Lower lobe of right lung (tissue), 2 donors: ENCODE results near the gene GLRA3. TPM values are rescaled to one million over a fixed set of nuclear protein-coding genes. Genes with fewer than 3 reads are reported as not detected.

Experiments used
- ATAC-seq, 2 donors: fragments of 200-7000 bp; cut with Tn5 transposase; one replicate each; pipeline ENCODE4 v1.9.1; 2020 to 2022; ENCODE audit warnings: mild to moderate bottlenecking in 2 of 2, moderate library complexity in 2 of 2
- DNase-seq: peaks from one replicate; pipeline ENCODE4 v3.0.0-alpha.2; 2020
- H3K27ac ChIP-seq: fragments of 200-600 bp; one replicate; pipeline ENCODE4 v1.8.0; 2022
- H3K27me3 ChIP-seq: fragments of 200-600 bp; one replicate; pipeline ENCODE4 v1.8.0; 2022; ENCODE audit warnings: low read depth
- H3K36me3 ChIP-seq: fragments of 200-600 bp; one replicate; pipeline ENCODE4 v1.8.0; 2022; ENCODE audit warnings: mild to moderate bottlenecking
- H3K4me1 ChIP-seq: fragments of 200-600 bp; one replicate; pipeline ENCODE4 v1.8.0; 2022
- H3K4me3 ChIP-seq: fragments of 200-600 bp; one replicate; pipeline ENCODE4 v1.8.0; 2022; ENCODE audit warnings: mild to moderate bottlenecking
- H3K9me3 ChIP-seq: fragments of 200-600 bp; one replicate; pipeline ENCODE4 v1.8.0; 2022
- CTCF ChIP-seq: fragments of 200-600 bp; IDR thresholded peaks from one replicate; pipeline ENCODE4 v1.8.0; 2022; ENCODE audit warnings: antibody characterized with exemption, mild to moderate bottlenecking
- intact Hi-C: fragments of 100-400 bp; cut with DNase I; formaldehyde crosslinking; loops from one replicate; pipeline ENCODE4 v1.11.0; 2022
- total RNA-seq: library from RNA; stranded (reverse); fragmentation: NEBNext Ultra II Directional; extraction: Animal tissue kit (Norgen Biotek cat#: 25700); gene quantifications from one replicate; pipeline ENCODE4 v1.2.1, GENCODE V29; 2021
- donor health status: DM: no; HTN: yes; CAD: no; lungs with severe emphysema.

GLRA3 gene
- total RNA-seq, 1 donor from 2014 or later, result not detected

DNA sequence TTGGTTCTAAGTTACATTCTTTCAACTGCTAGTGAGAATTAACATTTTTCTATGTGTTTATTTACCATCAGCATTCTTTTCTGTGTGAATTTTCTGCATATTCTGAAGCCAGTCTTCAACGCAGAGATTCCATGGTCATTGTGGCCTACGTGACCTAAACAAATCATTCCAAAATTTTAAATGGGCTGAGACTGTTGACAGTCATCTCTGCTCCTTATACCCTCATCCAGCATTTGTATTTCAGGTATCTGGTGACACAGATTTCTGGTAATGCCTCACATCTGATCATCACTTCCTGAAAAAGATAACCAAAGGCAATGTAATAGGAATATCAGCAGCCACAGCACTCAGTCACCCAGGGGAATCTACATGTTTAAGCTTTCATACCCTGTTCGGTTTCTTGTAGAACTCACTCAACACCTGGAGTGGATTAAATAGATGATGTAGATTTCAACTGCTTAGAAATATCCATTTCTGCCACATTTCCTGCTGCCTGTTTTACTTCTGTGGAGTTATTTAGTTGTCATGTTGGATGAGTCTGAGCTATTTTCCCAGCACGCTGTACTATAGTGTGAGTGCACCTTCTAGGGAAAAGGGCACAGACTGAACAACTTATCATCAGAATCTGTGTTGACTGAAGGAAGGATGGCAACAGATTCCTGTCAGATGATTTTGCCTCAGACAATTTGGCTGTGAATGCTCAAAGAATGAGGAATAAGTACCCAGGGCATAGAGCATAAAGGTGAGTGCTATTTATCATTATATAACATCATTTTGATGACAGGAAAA lies 233.7 kb downstream of the GLRA3 start:
- intact Hi-C loops, result no loop called here
- Histone ChIP-seq H3K9me3 (no peaks in the 10 kb centered on the region), H3K4me1 (peaks cover 4% of the 10 kb centered on the region), H3K27ac (no peak overlapping the region), H3K4me3 (no peak overlapping the region), H3K27me3 (no peaks in the 10 kb centered on the region), H3K36me3 (no peaks in the 10 kb centered on the region)
- TF ChIP-seq CTCF, result no peak
- ATAC-seq (no peak), DNase-seq (no peak)

DNA sequence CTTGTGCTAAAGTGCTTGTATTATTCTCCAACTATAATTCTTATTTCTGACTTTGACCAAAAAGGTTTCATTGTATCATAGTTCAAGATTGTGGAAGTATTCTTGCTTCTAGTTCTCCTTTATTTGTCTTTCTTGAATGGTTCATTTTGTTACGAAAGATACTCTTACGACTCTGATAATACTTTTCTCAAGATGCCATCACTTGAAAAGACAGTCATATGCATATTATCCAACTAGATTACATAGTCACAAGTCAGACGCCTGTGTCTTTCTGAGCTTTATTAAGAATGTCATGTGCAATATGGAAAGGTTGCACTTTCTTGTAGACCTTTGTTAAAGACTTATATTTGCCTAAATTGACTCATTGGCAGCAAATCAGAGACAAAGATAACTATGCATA lies 235.3 kb downstream of the GLRA3 start:
- intact Hi-C loops, result no loop called here
- Histone ChIP-seq H3K4me3 (no peak overlapping the region), H3K4me1 (peaks cover 4% of the 10 kb centered on the region), H3K9me3 (no peaks in the 10 kb centered on the region), H3K36me3 (no peaks in the 10 kb centered on the region), H3K27me3 (no peaks in the 10 kb centered on the region), H3K27ac (no peak overlapping the region)
- TF ChIP-seq CTCF, result no peak
- DNase-seq, result no peak
- ATAC-seq, result peak in 1 of 2 donors; percentile 26

GRCh38 chr4:174592985-174593335 lies 236.1 kb downstream of the GLRA3 start:
- ATAC-seq (peak; percentile 70 to 75), DNase-seq (no peak)
- no peak for TF ChIP-seq CTCF
- Histone ChIP-seq H3K9me3 (no peaks in the 10 kb centered on the region), H3K27me3 (no peaks in the 10 kb centered on the region), H3K4me3 (no peak overlapping the region), H3K36me3 (no peaks in the 10 kb centered on the region), H3K4me1 (peaks cover 4% of the 10 kb centered on the region), H3K27ac (peak overlapping the region; percentile 4)
- intact Hi-C loops, result no loop called here

DNA sequence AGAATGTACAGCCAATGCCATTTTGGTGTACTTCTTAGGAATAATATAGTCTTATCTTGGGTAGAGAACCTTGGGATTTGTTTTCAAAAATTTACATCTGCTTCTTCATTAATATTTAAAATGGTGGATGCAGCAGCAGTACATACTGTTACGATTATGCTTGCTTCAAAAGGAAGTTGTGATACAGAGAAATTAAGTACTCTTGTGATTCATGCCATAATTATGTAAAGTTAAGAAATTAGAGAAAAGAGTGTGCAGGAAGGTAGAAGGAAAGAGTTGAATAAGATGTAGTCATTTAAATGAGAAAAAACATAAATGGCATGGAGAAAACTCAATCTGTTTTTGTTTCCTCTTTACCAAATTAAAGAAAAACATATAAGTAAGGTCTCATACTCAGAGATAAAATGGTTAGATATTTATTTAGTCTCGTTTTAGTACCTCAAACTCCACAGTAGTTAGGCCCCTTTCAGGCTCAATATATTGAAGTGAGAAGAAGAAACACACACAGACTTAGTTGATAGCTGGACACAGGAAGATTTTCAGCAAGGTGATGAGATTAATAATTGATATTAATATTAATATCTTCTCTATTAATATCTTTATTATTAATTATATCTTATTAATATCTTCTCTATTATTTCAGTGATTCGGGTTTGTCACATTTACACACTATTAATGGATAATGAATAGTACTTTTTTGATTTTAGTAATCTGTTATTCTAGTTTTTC lies 236.6 kb downstream of the GLRA3 start:
- Histone ChIP-seq H3K27me3 (no peaks in the 10 kb centered on the region), H3K27ac (no peak overlapping the region), H3K36me3 (no peaks in the 10 kb centered on the region), H3K4me3 (no peak overlapping the region), H3K9me3 (no peaks in the 10 kb centered on the region), H3K4me1 (peaks cover 4% of the 10 kb centered on the region)
- intact Hi-C loops, result no loop called here
- DNase-seq (no peak), ATAC-seq (no peak)
- TF ChIP-seq CTCF, result no peak

DNA sequence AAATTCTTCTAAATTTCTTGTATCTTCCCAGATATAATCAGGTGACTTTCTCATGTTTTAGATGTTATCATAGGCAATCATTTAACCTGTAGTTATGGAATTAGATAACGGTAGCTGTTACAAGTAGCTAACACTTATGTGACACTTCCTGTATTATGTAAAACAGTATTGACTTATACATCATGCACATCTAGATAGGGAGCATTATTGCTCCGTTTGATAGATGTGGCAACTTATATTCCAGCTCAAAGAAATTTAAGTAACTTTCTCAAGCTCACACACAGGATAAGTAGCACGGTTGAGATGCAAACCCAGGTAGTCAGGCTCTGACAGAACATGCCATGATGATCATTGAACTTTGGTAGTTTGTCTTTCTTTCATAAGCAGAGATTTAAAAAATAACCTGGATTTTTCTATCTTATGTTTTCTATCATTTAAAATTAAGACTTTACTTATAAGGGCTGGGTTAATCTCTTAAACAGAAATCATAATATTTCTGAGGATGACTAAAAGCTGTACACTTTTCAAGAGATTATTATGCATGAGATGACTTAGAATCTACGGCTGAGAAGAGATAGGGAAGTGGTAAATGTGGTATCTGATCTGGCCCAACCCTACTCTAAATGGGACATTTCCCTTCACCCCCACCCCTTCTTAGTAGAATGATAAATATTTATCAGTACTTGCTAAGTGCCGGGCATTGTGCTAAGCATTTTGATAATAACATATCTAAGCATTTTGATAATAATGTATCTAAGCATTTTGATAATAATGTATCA lies 237.6 kb downstream of the GLRA3 start:
- ATAC-seq, result peak; percentile 75 to 76
- Histone ChIP-seq H3K9me3 (no peaks in the 10 kb centered on the region), H3K27me3 (no peaks in the 10 kb centered on the region), H3K36me3 (no peaks in the 10 kb centered on the region), H3K27ac (no peak overlapping the region), H3K4me3 (no peak overlapping the region), H3K4me1 (peaks cover 4% of the 10 kb centered on the region)
- DNase-seq, result no peak
- intact Hi-C loops, result no loop called here
- TF ChIP-seq CTCF, result no peak
